Subcutaneous adipose tissue (tissue), 4 donors: ENCODE data around the gene NXPH1. TPM values are rescaled to one million over a fixed set of nuclear protein-coding genes. Genes with fewer than 3 reads are reported as not detected.

Source experiments
- CTCF ChIP-seq: fragments of 450-650 bp; IDR thresholded peaks from one replicate; pipeline ENCODE4 v1.5.1; 2016; ENCODE audit warnings: low read depth, mild to moderate bottlenecking, control low read depth, antibody characterized with exemption, moderate library complexity
- total RNA-seq, 4 donors: library from RNA; depleted of rRNA; stranded (reverse); fragments of >200 nt; gene quantifications; one replicate each; pipeline ENCODE4 v1.1.0, GENCODE V29; 2016

The NXPH1 gene
- total RNA-seq, 4 donors from 2014 or later, result not detected

- TF ChIP-seq CTCF, result no peak
Observed at GRCh38 chr7:8618441-8619070, 185.1 kb downstream of the NXPH1 start.

GRCh38 chr7:8620169-8620568 is 186.8 kb downstream of the NXPH1 start:
- no peak for TF ChIP-seq CTCF

GRCh38 chr7:8625612-8626011 is 192.2 kb downstream of the NXPH1 start:
- no peak for TF ChIP-seq CTCF

- TF ChIP-seq CTCF, result no peak
Observed at GRCh38 chr7:8627325-8627724, 193.9 kb downstream of the NXPH1 start.

GRCh38 chr7:8628656-8629055 is 195.2 kb downstream of the NXPH1 start:
- TF ChIP-seq CTCF, result no peak

- no peak for TF ChIP-seq CTCF
Observed at GRCh38 chr7:8629504-8629903, 196.1 kb downstream of the NXPH1 start.

GRCh38 chr7:8637322-8637721 is 203.9 kb downstream of the NXPH1 start:
- no peak for TF ChIP-seq CTCF
